H1 (cell line): ENCODE measurements around the gene TMEM79. TPM values are rescaled to one million over a fixed set of nuclear protein-coding genes. Genes with fewer than 3 reads are reported as not detected.

ENCODE experiments used
- CTCF ChIA-PET: fragments of 300-600 bp; sonication (Branson Sonifier 250); formaldehyde crosslinking; loops from one replicate; lab custom pipeline; 2021; ENCODE audit not compliant: partially characterized antibody; lab: Charles Lee
- POLR2A ChIA-PET: fragments of 300-600 bp; sonication (Branson Sonifier 250); formaldehyde crosslinking; loops from one replicate; lab custom pipeline; 2021; ENCODE audit warnings: inconsistent platforms; ENCODE audit not compliant: partially characterized antibody; lab: Charles Lee
- DNase-seq, 2 experiments: peaks; one replicate each; pipeline versions ENCODE4 v3.0.0 to v3.0.0-alpha.2; 2010 to 2022; ENCODE audit warnings: low spot score in 2 of 2, low read depth in 1 of 2, mixed read lengths in 1 of 2
- FAIRE-seq: peaks from 2 replicates; lab custom pipeline; 2011; peaks lifted over from hg19 to GRCh38; lab: Jason Lieb, UNC
- H2AFZ ChIP-seq: 2 replicates; pipeline ENCODE4 v1.8.1; 2012; ENCODE audit warnings: low read length, inconsistent platforms
- H2AK5ac ChIP-seq: 2 replicates; pipeline ENCODE4 v1.6.1; 2013; ENCODE audit warnings: low read depth, low read length
- H2BK120ac ChIP-seq: replicated peaks from 2 replicates; pipeline ENCODE3; 2013; ENCODE audit warnings: low read depth, low read length, inconsistent platforms
- H2BK12ac ChIP-seq: 2 replicates; pipeline ENCODE4 v1.6.1; 2013; ENCODE audit warnings: low read depth, low read length
- H2BK15ac ChIP-seq: 2 replicates; pipeline ENCODE4 v1.6.1; 2013; ENCODE audit warnings: low read length
- H2BK20ac ChIP-seq: 2 replicates; pipeline ENCODE4 v1.6.1; 2013; ENCODE audit warnings: low read length
- H2BK5ac ChIP-seq: 2 replicates; pipeline ENCODE4 v1.6.1; 2013; ENCODE audit warnings: low read depth, low read length
- H3K14ac ChIP-seq: 2 replicates; pipeline ENCODE4 v1.6.1; 2013; ENCODE audit warnings: inconsistent platforms; ENCODE audit not compliant: insufficient read length
- H3K18ac ChIP-seq: 2 replicates; pipeline ENCODE4 v1.6.1; 2013; ENCODE audit warnings: low read length; ENCODE audit errors: extremely low read depth
- H3K23ac ChIP-seq: 2 replicates; pipeline ENCODE4 v1.6.1; 2013; ENCODE audit warnings: inconsistent platforms; ENCODE audit not compliant: insufficient read length
- H3K23me2 ChIP-seq: 2 replicates; pipeline ENCODE4 v1.6.1; 2013; ENCODE audit warnings: low read depth, low read length
- H3K27ac ChIP-seq: 2 replicates; pipeline ENCODE4 v1.6.1; 2011; ENCODE audit warnings: low read depth, low read length, inconsistent platforms
- H3K27me3 ChIP-seq, 4 experiments: replicated peaks in 1 of 4; 1 replicate in 1 of 4; 2 replicates in 3 of 4; pipeline versions ENCODE4 v1.6.1 to v1.8.1; 2011 to 2013; ENCODE audit warnings: low read length in 3 of 4, mild to moderate bottlenecking in 3 of 4, inconsistent platforms in 2 of 4, mixed read lengths in 2 of 4, moderate library complexity in 1 of 4; ENCODE audit not compliant: control insufficient read depth in 3 of 4, insufficient read depth in 3 of 4; ENCODE audit errors: extremely low read depth in 1 of 4
- H3K36me3 ChIP-seq, 4 experiments: 2 replicates each; pipeline versions ENCODE4 v1.6.1 to v1.8.1; 2011 to 2013; ENCODE audit warnings: mild to moderate bottlenecking in 4 of 4, low read length in 3 of 4, moderate library complexity in 2 of 4, control low read depth in 1 of 4, inconsistent platforms in 1 of 4; ENCODE audit not compliant: insufficient read depth in 4 of 4, control insufficient read depth in 2 of 4
- H3K4ac ChIP-seq: replicated peaks from 2 replicates; pipeline ENCODE3; 2013; ENCODE audit warnings: low read length, low read depth, mixed read lengths, inconsistent platforms; ENCODE audit not compliant: insufficient read length
- H3K4me1 ChIP-seq, 4 experiments: replicated peaks in 1 of 4; 1 replicate in 1 of 4; 2 replicates in 3 of 4; pipeline versions ENCODE4 v1.6.1 to v1.8.1; 2011 to 2013; ENCODE audit warnings: low read length in 3 of 4, inconsistent platforms in 2 of 4, mixed read lengths in 1 of 4; ENCODE audit not compliant: insufficient read depth in 4 of 4, control insufficient read depth in 3 of 4
- H3K4me2 ChIP-seq, 2 experiments: 2 replicates each; pipeline versions ENCODE4 v1.6.1 to v1.8.1; 2011 to 2013; ENCODE audit warnings: low read depth in 2 of 2, low read length in 2 of 2, control low read depth in 1 of 2, inconsistent platforms in 1 of 2, mild to moderate bottlenecking in 1 of 2; ENCODE audit not compliant: insufficient read depth in 1 of 2
- H3K4me3 ChIP-seq, 4 experiments: fragments of 200-600, 300-600 bp in 1 of 4; sonication (generic), shearing (Covaris generic), sonication (Bioruptor Twin) in 1 of 4; 2 replicates each; pipeline versions ENCODE4 v1.5.1 to v1.8.1; 2011 to 2016; ENCODE audit warnings: low read length in 4 of 4, low read depth in 3 of 4, control low read depth in 2 of 4, inconsistent platforms in 2 of 4, mild to moderate bottlenecking in 2 of 4, mixed read lengths in 1 of 4, moderate library complexity in 1 of 4; ENCODE audit not compliant: insufficient read depth in 2 of 4; ENCODE audit errors: extremely low read depth in 1 of 4
- H3K56ac ChIP-seq: replicated peaks from 2 replicates; pipeline ENCODE3; 2013; ENCODE audit warnings: low read depth, mild to moderate bottlenecking, mixed read lengths, low read length, inconsistent platforms; ENCODE audit not compliant: insufficient read length
- H3K79me1 ChIP-seq: 2 replicates; pipeline ENCODE4 v1.6.1; 2013; ENCODE audit warnings: low read depth, low read length, control low read depth
- H3K79me2 ChIP-seq, 2 experiments: 2 replicates each; pipeline versions ENCODE4 v1.6.1 to v1.8.1; 2012 to 2013; ENCODE audit warnings: low read length in 2 of 2, mild to moderate bottlenecking in 2 of 2, inconsistent platforms in 1 of 2; ENCODE audit not compliant: insufficient read depth in 2 of 2, control insufficient read depth in 1 of 2
- H3K9ac ChIP-seq, 4 experiments: replicated peaks in 1 of 4; 1 replicate in 1 of 4; 2 replicates in 3 of 4; pipeline versions ENCODE4 v1.6.1 to v1.8.1; 2011 to 2013; ENCODE audit warnings: low read depth in 3 of 4, low read length in 3 of 4, control low read depth in 2 of 4, mild to moderate bottlenecking in 2 of 4, moderate library complexity in 2 of 4, inconsistent platforms in 1 of 4; ENCODE audit errors: extremely low read depth in 1 of 4
- H3K9me3 ChIP-seq, 2 experiments: 2 replicates each; pipeline versions ENCODE4 v1.6.1 to v1.8.1; 2012 to 2013; ENCODE audit warnings: mild to moderate bottlenecking in 2 of 2, moderate library complexity in 2 of 2, control low read depth in 1 of 2, inconsistent platforms in 1 of 2, low read depth in 1 of 2, low read length in 1 of 2, mixed read lengths in 1 of 2; ENCODE audit not compliant: insufficient read depth in 2 of 2
- H4K20me1 ChIP-seq, 2 experiments: replicated peaks in 1 of 2; 2 replicates each; pipeline versions ENCODE3 to v1.8.1; 2011 to 2013; ENCODE audit warnings: inconsistent platforms in 2 of 2, low read length in 2 of 2, mild to moderate bottlenecking in 1 of 2; ENCODE audit not compliant: insufficient read depth in 2 of 2, control insufficient read depth in 1 of 2
- H4K5ac ChIP-seq: 2 replicates; pipeline ENCODE4 v1.6.1; 2013; ENCODE audit warnings: low read length, low read depth, mixed read lengths, inconsistent platforms; ENCODE audit not compliant: insufficient read length
- H4K8ac ChIP-seq: 2 replicates; pipeline ENCODE4 v1.8.0; 2013; ENCODE audit warnings: mild to moderate bottlenecking, moderate library complexity, low read length, inconsistent platforms; ENCODE audit not compliant: insufficient read depth; ENCODE audit errors: extremely low read depth
- H4K91ac ChIP-seq: replicated peaks from 2 replicates; pipeline ENCODE3; 2013; ENCODE audit warnings: low read length, mixed read lengths, inconsistent platforms; ENCODE audit not compliant: insufficient read length
- BACH1 ChIP-seq: IDR thresholded peaks from 2 replicates; pipeline ENCODE4 v1.6.1; 2012; ENCODE audit warnings: low read length, improper control_type of control experiment
- EP300 ChIP-seq, 2 experiments: IDR thresholded peaks; 1 replicate in 1 of 2; 2 replicates in 1 of 2; pipeline ENCODE4 v1.6.1; 2011 to 2012; ENCODE audit warnings: low read depth in 2 of 2, low read length in 2 of 2, mild to moderate bottlenecking in 2 of 2, borderline replicate concordance in 1 of 2, inconsistent platforms in 1 of 2, moderate library complexity in 1 of 2
- JUND ChIP-seq: IDR thresholded peaks from 2 replicates; pipeline ENCODE4 v1.6.1; 2011; ENCODE audit warnings: mild to moderate bottlenecking, improper control_type of control experiment, low read length
- KDM4A ChIP-seq: IDR thresholded peaks from one replicate; pipeline ENCODE4 v1.7.1; 2012; ENCODE audit warnings: low read depth, mild to moderate bottlenecking, moderate library complexity, low read length, inconsistent platforms; ENCODE audit not compliant: severe bottlenecking
- KDM5A ChIP-seq: fragments of 200-600 bp; IDR thresholded peaks from 2 replicates; pipeline ENCODE4 v1.7.1; 2012; ENCODE audit warnings: mild to moderate bottlenecking, low read length, inconsistent platforms, mixed read lengths
- POLR2AphosphoS5 ChIP-seq: IDR thresholded peaks from 2 replicates; pipeline ENCODE4 v1.6.1; 2011; ENCODE audit warnings: low read depth, low read length
- SIN3A ChIP-seq, 2 experiments: IDR thresholded peaks in 1 of 2; conservative IDR thresholded peaks in 1 of 2; 2 replicates each; pipeline ENCODE4 v1.6.1; 2011 to 2012; ENCODE audit warnings: low read length in 2 of 2, improper control_type of control experiment in 1 of 2, low read depth in 1 of 2, mild to moderate bottlenecking in 1 of 2
- SP1 ChIP-seq: IDR thresholded peaks from 2 replicates; pipeline ENCODE4 v1.6.1; 2011; ENCODE audit warnings: low read depth, low read length
- SUZ12 ChIP-seq: fragments of 200-600 bp; sonication (generic); IDR thresholded peaks from 2 replicates; pipeline ENCODE4 v1.6.1; 2012; ENCODE audit warnings: mild to moderate bottlenecking, inconsistent platforms, low read length, moderate library complexity, mixed read lengths
- TAF1 ChIP-seq: IDR thresholded peaks from 2 replicates; pipeline ENCODE4 v1.6.1; 2011; ENCODE audit warnings: mild to moderate bottlenecking, low read depth, low read length
- TAF7 ChIP-seq: optimal IDR thresholded peaks from 2 replicates; pipeline ENCODE3; 2011; ENCODE audit warnings: low read depth, mild to moderate bottlenecking, inconsistent platforms, low read length, moderate library complexity, borderline replicate concordance
- TBP ChIP-seq: IDR thresholded peaks from 2 replicates; pipeline ENCODE4 v1.6.1; 2011; ENCODE audit warnings: low read depth, low read length, improper control_type of control experiment
- polyA plus RNA-seq, 7 experiments: library from polyadenylated mRNA; depleted of rRNA in 3 of 7; stranded (reverse) in 5 of 7; unstranded in 2 of 7; fragments of >200 nt in 5 of 7; fragments of 200-250 nt in 2 of 7; gene quantifications; 1 replicate in 5 of 7; 2 replicates in 1 of 7; 4 replicates in 1 of 7; pipeline versions ENCODE4 v1.2.1 to v1.2.3, GENCODE V29; 2011 to 2013; ENCODE audit warnings: missing spikeins in 2 of 7, mixed read lengths in 2 of 7
- total RNA-seq: library from RNA; stranded (reverse); fragmentation: NEBNext Ultra II Directional; extraction: Animal tissue kit (Norgen Biotek cat#: 25700); gene quantifications from 2 replicates; pipeline ENCODE4 v1.2.1, GENCODE V29; 2021
- TF ChIP-seq, protein P1 (sequence below): IDR thresholded peaks from 2 replicates; pipeline ENCODE4 v1.6.1; 2012; ENCODE audit warnings: low read length, inconsistent platforms

TMEM79 gene
- total and polyA plus RNA-seq, 2 of the 8 experiments (the other 6 are each of a cell fraction or from before 2014, with no cell fraction given) = 2.1 to 2.3 TPM

DNA sequence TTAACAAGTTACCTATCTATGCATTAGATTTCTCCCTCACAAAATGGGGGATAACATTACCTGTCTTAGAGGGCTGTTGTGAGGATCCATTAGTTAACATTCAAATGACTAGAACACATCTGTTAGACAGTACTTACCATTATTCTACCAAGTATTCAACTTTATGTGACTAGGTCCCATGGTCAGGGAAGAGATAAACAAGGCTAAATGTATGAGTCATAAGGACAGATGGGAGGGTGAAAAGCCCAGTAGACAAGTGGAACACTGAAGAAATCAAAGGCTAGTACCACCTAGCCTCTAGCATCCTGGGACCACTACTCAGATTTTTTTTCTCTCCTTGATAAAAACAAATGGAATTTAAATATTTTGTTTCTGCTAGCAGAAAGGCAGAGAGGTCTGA, 24.0 kb downstream of the TMEM79 start:
- H3K27ac ChIP-seq = no peak overlapping the region
- H3K23me2 ChIP-seq = no peaks in the 10 kb centered on the region
- POLR2A ChIA-PET = interaction anchor here (1.0 to 16.5 kb wide), 5 partner anchors 10 to 29 kb away, joined by 3 to 221 read pairs (median 8); partner anchors contain the start of genes SMG5 and TMEM79
- no peaks in the 10 kb centered on the region for H3K9me3 ChIP-seq
- H3K27me3 ChIP-seq = no peaks in the 10 kb centered on the region
- no peaks in the 10 kb centered on the region for H3K79me1 ChIP-seq
- H4K91ac ChIP-seq = no peak overlapping the region
- H3K4me1 ChIP-seq = no peaks in the 10 kb centered on the region
- no peak overlapping the region for H2BK12ac ChIP-seq
- no peaks in the 10 kb centered on the region for H3K79me2 ChIP-seq
- H4K20me1 ChIP-seq = peaks cover 0 to 5% of the 10 kb centered on the region in 2 experiments
- no peak overlapping the region for H3K23ac ChIP-seq
- H2BK120ac ChIP-seq = no peak overlapping the region
- H2AK5ac ChIP-seq = no peak overlapping the region
- H3K18ac ChIP-seq = no peak overlapping the region
- H3K36me3 ChIP-seq = peaks cover 27 to 72% (median 56%) of the 10 kb centered on the region in 4 experiments
- H2AFZ ChIP-seq = no peak overlapping the region
- TF ChIP-seq SP1 (no peak), JUND (no peak), TBP (no peak), SIN3A (conservative IDR thresholded peaks at IDR 0.05 in 1 of 2, IDR thresholded peaks at IDR 0.05 in 1 of 2; ENCODE audit: low read depth in 1 of 2, low read length in 2 of 2) (no peak), TAF7 (no peak), POLR2AphosphoS5 (no peak), KDM4A (no peak), BACH1 (no peak), KDM5A (no peak), SUZ12 (no peak), TAF1 (no peak), EP300 (IDR thresholded peaks at IDR 0.05; ENCODE audit: borderline replicate concordance in 1 of 2, low read depth in 2 of 2, low read length in 2 of 2) (no peak)
- TF ChIP-seq, protein P1, sequence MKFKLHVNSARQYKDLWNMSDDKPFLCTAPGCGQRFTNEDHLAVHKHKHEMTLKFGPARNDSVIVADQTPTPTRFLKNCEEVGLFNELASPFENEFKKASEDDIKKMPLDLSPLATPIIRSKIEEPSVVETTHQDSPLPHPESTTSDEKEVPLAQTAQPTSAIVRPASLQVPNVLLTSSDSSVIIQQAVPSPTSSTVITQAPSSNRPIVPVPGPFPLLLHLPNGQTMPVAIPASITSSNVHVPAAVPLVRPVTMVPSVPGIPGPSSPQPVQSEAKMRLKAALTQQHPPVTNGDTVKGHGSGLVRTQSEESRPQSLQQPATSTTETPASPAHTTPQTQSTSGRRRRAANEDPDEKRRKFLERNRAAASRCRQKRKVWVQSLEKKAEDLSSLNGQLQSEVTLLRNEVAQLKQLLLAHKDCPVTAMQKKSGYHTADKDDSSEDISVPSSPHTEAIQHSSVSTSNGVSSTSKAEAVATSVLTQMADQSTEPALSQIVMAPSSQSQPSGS = no peak
- H2BK15ac ChIP-seq = no peak overlapping the region
- no peak overlapping the region for H2BK5ac ChIP-seq
- H4K5ac ChIP-seq = no peak overlapping the region
- no peak overlapping the region for H3K4ac ChIP-seq
- no peak overlapping the region for H2BK20ac ChIP-seq
- CTCF ChIA-PET = interaction anchor here (0.6 to 4.5 kb wide), 3 partner anchors 10 to 52 kb away, joined by 4 to 30 read pairs (median 5); no protein-coding TSS in a partner anchor
- DNase-seq = no peak
- H3K14ac ChIP-seq = no peak overlapping the region
- H3K9ac ChIP-seq = no peak overlapping the region
- no peak overlapping the region for H4K8ac ChIP-seq
- no peak overlapping the region for H3K4me2 ChIP-seq
- FAIRE-seq = no peak
- no peak overlapping the region for H3K56ac ChIP-seq
- H3K4me3 ChIP-seq = no peak overlapping the region
